Suprapubic skin (tissue), 4 donors: ENCODE data around the gene SQSTM1. TPM values are rescaled to one million over a fixed set of nuclear protein-coding genes. Genes with fewer than 3 reads are reported as not detected.
A peak's percentile ranks its signal among the peaks of the same experiment; 100 is the strongest.

Source experiments
- DNase-seq, 2 donors: peaks; one replicate each; pipeline ENCODE4 v3.0.0-alpha.2; 2019; ENCODE audit warnings: low spot score in 2 of 2
- H3K27ac ChIP-seq: fragments of 200-600 bp; sonication (generic); one replicate; pipeline ENCODE4 v1.5.1; 2019
- H3K27me3 ChIP-seq: fragments of 200-600 bp; sonication (generic); one replicate; pipeline ENCODE4 v1.5.1; 2019
- H3K36me3 ChIP-seq: fragments of 200-600 bp; sonication (generic); one replicate; pipeline ENCODE4 v1.5.1; 2019
- H3K4me1 ChIP-seq: fragments of 200-600 bp; sonication (generic); one replicate; pipeline ENCODE4 v1.5.1; 2019
- H3K4me3 ChIP-seq: fragments of 200-600 bp; sonication (generic); one replicate; pipeline ENCODE4 v1.5.1; 2019; ENCODE audit warnings: mild to moderate bottlenecking
- H3K9me3 ChIP-seq: fragments of 200-600 bp; sonication (generic); one replicate; pipeline ENCODE4 v1.5.1; 2019
- CTCF ChIP-seq, 2 donors: fragments of 200-600 bp in 1 of 2; fragments of 450-650 bp in 1 of 2; sonication (generic) in 1 of 2; IDR thresholded peaks; one replicate each; pipeline ENCODE4 v1.5.1; 2016 to 2019; ENCODE audit warnings: antibody characterized with exemption in 2 of 2, mild to moderate bottlenecking in 1 of 2, moderate library complexity in 1 of 2
- EP300 ChIP-seq: sonication (generic); formaldehyde crosslinking; IDR thresholded peaks from one replicate; pipeline ENCODE4 v1.6.1; 2017; ENCODE audit warnings: antibody characterized with exemption
- POLR2A ChIP-seq, 2 donors: fragments of 450-650 bp; IDR thresholded peaks; one replicate each; pipeline ENCODE4 v1.6.1; 2017; ENCODE audit warnings: antibody characterized with exemption in 2 of 2, mild to moderate bottlenecking in 2 of 2, moderate library complexity in 2 of 2
- POLR2AphosphoS5 ChIP-seq, 3 donors: sonication (generic); formaldehyde crosslinking; IDR thresholded peaks; one replicate each; pipeline ENCODE4 v1.6.1; 2017; ENCODE audit warnings: antibody characterized with exemption in 3 of 3
- WGBS: methylation state at CpG from one replicate; pipeline ENCODE4 v1.1.5; 2018; 5-methylcytosine and 5-hydroxymethylcytosine counted together
- total RNA-seq, 4 donors: library from RNA; depleted of rRNA; stranded (reverse); fragments of >200 nt; gene quantifications; one replicate each; pipeline ENCODE4 v1.1.0, GENCODE V29; 2016

The SQSTM1 gene
- total RNA-seq, 4 donors from 2014 or later: 183 to 282 (median 265) TPM

GRCh38 chr5:179863449-179864085 lies 42.9 kb downstream of the SQSTM1 start:
- H3K9me3 ChIP-seq: no peaks in the 10 kb centered on the region
- H3K27me3 ChIP-seq: no peaks in the 10 kb centered on the region
- no peak for DNase-seq
- WGBS: 97% methylated on average over 9 of the region's 31 CpGs
- peaks cover 20% of the 10 kb centered on the region for H3K4me1 ChIP-seq
- H3K27ac ChIP-seq: no peak overlapping the region
- H3K4me3 ChIP-seq: no peak overlapping the region
- peaks cover 70% of the 10 kb centered on the region for H3K36me3 ChIP-seq
- no peak for TF ChIP-seq CTCF (IDR thresholded peaks at IDR 0.05)
- TF ChIP-seq POLR2AphosphoS5 (IDR thresholded peaks at IDR 0.05): no peak
- TF ChIP-seq POLR2A (IDR thresholded peaks at IDR 0.05): no peak
- TF ChIP-seq EP300: no peak

- Histone ChIP-seq H3K4me1 (peaks cover 13% of the 10 kb centered on the region), H3K27me3 (no peaks in the 10 kb centered on the region), H3K9me3 (no peaks in the 10 kb centered on the region), H3K4me3 (no peak overlapping the region), H3K27ac (no peak overlapping the region), H3K36me3 (peaks cover 80% of the 10 kb centered on the region)
- no peak for DNase-seq
- WGBS: 94% methylated on average over 4 of the region's 7 CpGs
- TF ChIP-seq POLR2A (IDR thresholded peaks at IDR 0.05): no peak
- TF ChIP-seq EP300: no peak
- TF ChIP-seq POLR2AphosphoS5 (IDR thresholded peaks at IDR 0.05): no peak
- TF ChIP-seq CTCF (IDR thresholded peaks at IDR 0.05): no peak
Measured at GRCh38 chr5:179864686-179865085, 44.0 kb downstream of the SQSTM1 start.

GRCh38 chr5:179865491-179866240 lies 45.0 kb downstream of the SQSTM1 start:
- H3K27ac ChIP-seq: no peak overlapping the region
- WGBS: 79% methylated on average over 13 of the region's 15 CpGs
- TF ChIP-seq POLR2AphosphoS5 (IDR thresholded peaks at IDR 0.05) (no peak), CTCF (IDR thresholded peaks at IDR 0.05) (no peak), EP300 (no peak), POLR2A (IDR thresholded peaks at IDR 0.05) (no peak)
- H3K9me3 ChIP-seq: no peaks in the 10 kb centered on the region
- no peak overlapping the region for H3K4me3 ChIP-seq
- H3K27me3 ChIP-seq: no peaks in the 10 kb centered on the region
- DNase-seq: peak in 1 of 2 donors; percentile 48
- peaks cover 3% of the 10 kb centered on the region for H3K4me1 ChIP-seq
- H3K36me3 ChIP-seq: peaks cover 90% of the 10 kb centered on the region

GRCh38 chr5:179866241-179867078 lies 45.8 kb downstream of the SQSTM1 start:
- Histone ChIP-seq H3K9me3 (no peaks in the 10 kb centered on the region), H3K27ac (no peak overlapping the region), H3K4me1 (peaks cover 3% of the 10 kb centered on the region), H3K27me3 (no peaks in the 10 kb centered on the region), H3K4me3 (no peak overlapping the region), H3K36me3 (peaks cover 98% of the 10 kb centered on the region)
- 69% methylated on average over 10 of the region's 21 CpGs for WGBS
- DNase-seq: peak in 1 of 2 donors; percentile 29
- TF ChIP-seq POLR2A (IDR thresholded peaks at IDR 0.05) (no peak), POLR2AphosphoS5 (IDR thresholded peaks at IDR 0.05) (no peak), EP300 (no peak), CTCF (IDR thresholded peaks at IDR 0.05) (no peak)

GRCh38 chr5:179867079-179867465 lies 46.4 kb downstream of the SQSTM1 start:
- WGBS: 94% methylated on average over 6 of the region's 6 CpGs
- no peaks in the 10 kb centered on the region for H3K27me3 ChIP-seq
- H3K36me3 ChIP-seq: peaks cover 97% of the 10 kb centered on the region
- H3K4me1 ChIP-seq: peaks cover 3% of the 10 kb centered on the region
- TF ChIP-seq EP300 (no peak), POLR2A (IDR thresholded peaks at IDR 0.05) (no peak), CTCF (IDR thresholded peaks at IDR 0.05) (no peak), POLR2AphosphoS5 (IDR thresholded peaks at IDR 0.05) (no peak)
- DNase-seq: no peak
- H3K4me3 ChIP-seq: no peak overlapping the region
- no peaks in the 10 kb centered on the region for H3K9me3 ChIP-seq
- no peak overlapping the region for H3K27ac ChIP-seq
